ENCODE results near the gene RORB.

The RORB gene

DNA sequence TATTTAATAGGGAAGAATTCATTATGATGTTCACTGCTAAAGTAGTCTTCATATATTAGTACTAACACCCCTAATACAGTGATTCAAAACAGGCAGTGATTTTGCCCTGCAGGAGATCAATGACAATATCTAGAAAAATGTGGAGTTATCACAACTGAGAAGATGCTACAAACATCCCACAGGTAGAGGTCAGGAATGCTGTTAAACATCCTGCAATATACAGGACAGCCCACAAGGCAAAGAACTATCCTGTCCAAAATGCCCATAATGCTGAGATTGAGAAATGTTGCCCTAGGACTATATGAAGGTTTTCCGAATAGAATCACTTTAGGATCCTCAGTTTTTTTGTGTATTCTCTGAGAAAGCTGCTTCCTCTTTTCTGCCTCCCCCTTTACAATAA is 15.3 kb downstream of the RORB start:
- no peak overlapping the region for H2BK15ac ChIP-seq (ENCODE audit: low read length)
- H3K23ac ChIP-seq (ENCODE audit: low read depth, low read length, poor library complexity): no peak overlapping the region
- H3K9me3 ChIP-seq (replicated peaks in 1 of 2; ENCODE audit: control insufficient read depth in 2 of 2, insufficient read depth in 1 of 2, low read depth in 1 of 2, low read length in 2 of 2): no peaks in the 10 kb centered on the region
- no peak overlapping the region for H4K8ac ChIP-seq (ENCODE audit: low read depth, low read length)
- no peak overlapping the region for H3K14ac ChIP-seq (ENCODE audit: low read length)
- no CpG with 5 or more reads among the region's 1 CpG for WGBS, 2 donors (ENCODE audit: extremely low coverage in 2 of 2, insufficient read length in 2 of 2, insufficient replicate concordance in 1 of 2)
- H3K18ac ChIP-seq (ENCODE audit: low read length): no peak overlapping the region
- H2AK5ac ChIP-seq (ENCODE audit: low read depth, low read length): no peak overlapping the region
- H3K9ac ChIP-seq (ENCODE audit: low read depth, low read length, poor library complexity): no peak overlapping the region
- H4K91ac ChIP-seq (ENCODE audit: low read depth, low read length, poor library complexity): no peak overlapping the region
- no peak overlapping the region for H2BK5ac ChIP-seq (ENCODE audit: low read length)
- no peak overlapping the region for H3K4ac ChIP-seq (ENCODE audit: low read length)
- H3K27me3 ChIP-seq (ENCODE audit: control insufficient read depth in 3 of 3, insufficient read depth in 3 of 3, low read depth in 1 of 3, low read length in 3 of 3): no peaks in the 10 kb centered on the region
- H3K79me1 ChIP-seq (ENCODE audit: low read depth, low read length): no peaks in the 10 kb centered on the region
- no peak overlapping the region for H3K4me3 ChIP-seq (ENCODE audit: low read length in 2 of 2)
- no peak overlapping the region for H3K27ac ChIP-seq (replicated peaks; ENCODE audit: low read length)
- no peak overlapping the region for H2AFZ ChIP-seq (ENCODE audit: low read length)
- no peak overlapping the region for H3K4me2 ChIP-seq (ENCODE audit: insufficient read depth, low read length, poor library complexity, severe bottlenecking)
- H2BK120ac ChIP-seq (ENCODE audit: low read depth, low read length): no peak overlapping the region
- DNase-seq (ENCODE audit: low spot score): no peak
- no peaks in the 10 kb centered on the region for H3K4me1 ChIP-seq (ENCODE audit: control insufficient read depth in 2 of 2, insufficient read depth in 1 of 2, low read depth in 1 of 2, low read length in 2 of 2)
- H3K36me3 ChIP-seq (replicated peaks in 1 of 2; ENCODE audit: control insufficient read depth in 2 of 2, insufficient read depth in 2 of 2, low read length in 2 of 2): no peaks in the 10 kb centered on the region
- no peak overlapping the region for H2BK12ac ChIP-seq (ENCODE audit: low read length)

GRCh38 chr9:74513221-74513620 is 16.1 kb downstream of the RORB start:
- Histone ChIP-seq H2AK5ac (ENCODE audit: low read depth, low read length) (no peak overlapping the region), H3K27me3 (ENCODE audit: control insufficient read depth in 3 of 3, insufficient read depth in 3 of 3, low read depth in 1 of 3, low read length in 3 of 3) (no peaks in the 10 kb centered on the region), H3K23ac (ENCODE audit: low read depth, low read length, poor library complexity) (no peak overlapping the region), H3K9ac (ENCODE audit: low read depth, low read length, poor library complexity) (no peak overlapping the region), H3K36me3 (replicated peaks in 1 of 2; ENCODE audit: control insufficient read depth in 2 of 2, insufficient read depth in 2 of 2, low read length in 2 of 2) (no peaks in the 10 kb centered on the region), H2BK15ac (ENCODE audit: low read length) (no peak overlapping the region), H3K4me2 (ENCODE audit: insufficient read depth, low read length, poor library complexity, severe bottlenecking) (no peak overlapping the region), H3K4me3 (ENCODE audit: low read length in 2 of 2) (no peak overlapping the region), H3K14ac (ENCODE audit: low read length) (no peak overlapping the region), H2BK5ac (ENCODE audit: low read length) (no peak overlapping the region), H4K8ac (ENCODE audit: low read depth, low read length) (no peak overlapping the region), H3K9me3 (replicated peaks in 1 of 2; ENCODE audit: control insufficient read depth in 2 of 2, insufficient read depth in 1 of 2, low read depth in 1 of 2, low read length in 2 of 2) (no peaks in the 10 kb centered on the region), H2BK120ac (ENCODE audit: low read depth, low read length) (no peak overlapping the region), H3K4me1 (ENCODE audit: control insufficient read depth in 2 of 2, insufficient read depth in 1 of 2, low read depth in 1 of 2, low read length in 2 of 2) (no peaks in the 10 kb centered on the region), H3K4ac (ENCODE audit: low read length) (no peak overlapping the region), H3K79me1 (ENCODE audit: low read depth, low read length) (no peaks in the 10 kb centered on the region), H2BK12ac (ENCODE audit: low read length) (no peak overlapping the region), H2AFZ (ENCODE audit: low read length) (no peak overlapping the region), H4K91ac (ENCODE audit: low read depth, low read length, poor library complexity) (no peak overlapping the region), H3K27ac (replicated peaks; ENCODE audit: low read length) (no peak overlapping the region), H3K18ac (ENCODE audit: low read length) (no peak overlapping the region)
- DNase-seq (ENCODE audit: low spot score): no peak
- WGBS, 2 donors (ENCODE audit: extremely low coverage in 2 of 2, insufficient read length in 2 of 2, insufficient replicate concordance in 1 of 2): no CpG with 5 or more reads among the region's 4 CpGs

DNA sequence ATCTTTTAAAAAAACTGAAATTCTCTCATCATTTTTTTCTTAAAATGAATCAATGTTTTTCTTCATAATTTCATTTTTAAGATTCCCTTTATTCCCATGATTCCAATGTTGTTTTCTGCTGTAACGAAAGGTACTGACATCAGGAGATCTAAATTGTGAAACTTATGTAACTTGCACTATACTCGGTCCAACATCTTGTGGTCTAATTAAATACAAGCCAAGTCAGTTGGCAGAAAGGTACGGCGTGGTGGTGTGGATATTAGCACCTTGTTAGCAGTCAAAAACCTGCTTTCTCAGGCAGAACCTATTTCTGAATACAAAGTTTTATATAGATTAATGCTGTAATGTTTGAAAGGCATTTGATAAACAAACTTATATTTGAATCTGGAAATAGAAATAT is 20.1 kb downstream of the RORB start:
- Histone ChIP-seq H3K14ac (ENCODE audit: low read length) (no peak overlapping the region), H3K36me3 (replicated peaks in 1 of 2; ENCODE audit: control insufficient read depth in 2 of 2, insufficient read depth in 2 of 2, low read length in 2 of 2) (no peaks in the 10 kb centered on the region), H2BK15ac (ENCODE audit: low read length) (no peak overlapping the region), H2AK5ac (ENCODE audit: low read depth, low read length) (no peak overlapping the region), H3K18ac (ENCODE audit: low read length) (no peak overlapping the region), H3K23ac (ENCODE audit: low read depth, low read length, poor library complexity) (no peak overlapping the region), H3K9me3 (replicated peaks in 1 of 2; ENCODE audit: control insufficient read depth in 2 of 2, insufficient read depth in 1 of 2, low read depth in 1 of 2, low read length in 2 of 2) (no peaks in the 10 kb centered on the region), H3K27me3 (ENCODE audit: control insufficient read depth in 3 of 3, insufficient read depth in 3 of 3, low read depth in 1 of 3, low read length in 3 of 3) (no peaks in the 10 kb centered on the region), H3K4ac (ENCODE audit: low read length) (no peak overlapping the region), H3K4me2 (ENCODE audit: insufficient read depth, low read length, poor library complexity, severe bottlenecking) (no peak overlapping the region), H3K4me1 (ENCODE audit: control insufficient read depth in 2 of 2, insufficient read depth in 1 of 2, low read depth in 1 of 2, low read length in 2 of 2) (peaks cover 0 to 3% of the 10 kb centered on the region in 2 donors), H2BK120ac (ENCODE audit: low read depth, low read length) (no peak overlapping the region), H3K4me3 (ENCODE audit: low read length in 2 of 2) (no peak overlapping the region), H4K91ac (ENCODE audit: low read depth, low read length, poor library complexity) (no peak overlapping the region), H3K9ac (ENCODE audit: low read depth, low read length, poor library complexity) (no peak overlapping the region), H2AFZ (ENCODE audit: low read length) (no peak overlapping the region), H3K79me1 (ENCODE audit: low read depth, low read length) (no peaks in the 10 kb centered on the region), H4K8ac (ENCODE audit: low read depth, low read length) (no peak overlapping the region), H3K27ac (replicated peaks; ENCODE audit: low read length) (no peak overlapping the region), H2BK12ac (ENCODE audit: low read length) (no peak overlapping the region), H2BK5ac (ENCODE audit: low read length) (no peak overlapping the region)
- DNase-seq (ENCODE audit: low spot score): no peak
- WGBS, 2 donors (ENCODE audit: extremely low coverage in 2 of 2, insufficient read length in 2 of 2, insufficient replicate concordance in 1 of 2): no CpG with 5 or more reads among the region's 4 CpGs

GRCh38 chr9:74519419-74519818 is 22.3 kb downstream of the RORB start:
- Histone ChIP-seq H3K4me3 (ENCODE audit: low read length in 2 of 2) (no peak overlapping the region), H4K8ac (ENCODE audit: low read depth, low read length) (no peak overlapping the region), H3K4ac (ENCODE audit: low read length) (no peak overlapping the region), H2BK15ac (ENCODE audit: low read length) (no peak overlapping the region), H3K9ac (ENCODE audit: low read depth, low read length, poor library complexity) (no peak overlapping the region), H2BK120ac (ENCODE audit: low read depth, low read length) (no peak overlapping the region), H3K18ac (ENCODE audit: low read length) (no peak overlapping the region), H3K23ac (ENCODE audit: low read depth, low read length, poor library complexity) (no peak overlapping the region), H3K4me2 (ENCODE audit: insufficient read depth, low read length, poor library complexity, severe bottlenecking) (no peak overlapping the region), H2BK12ac (ENCODE audit: low read length) (no peak overlapping the region), H3K14ac (ENCODE audit: low read length) (no peak overlapping the region), H3K27me3 (ENCODE audit: control insufficient read depth in 3 of 3, insufficient read depth in 3 of 3, low read depth in 1 of 3, low read length in 3 of 3) (no peaks in the 10 kb centered on the region), H3K9me3 (replicated peaks in 1 of 2; ENCODE audit: control insufficient read depth in 2 of 2, insufficient read depth in 1 of 2, low read depth in 1 of 2, low read length in 2 of 2) (no peaks in the 10 kb centered on the region), H3K27ac (replicated peaks; ENCODE audit: low read length) (no peak overlapping the region), H3K36me3 (replicated peaks in 1 of 2; ENCODE audit: control insufficient read depth in 2 of 2, insufficient read depth in 2 of 2, low read length in 2 of 2) (no peaks in the 10 kb centered on the region), H2AFZ (ENCODE audit: low read length) (no peak overlapping the region), H3K4me1 (ENCODE audit: control insufficient read depth in 2 of 2, insufficient read depth in 1 of 2, low read depth in 1 of 2, low read length in 2 of 2) (peaks cover 0 to 3% of the 10 kb centered on the region in 2 donors), H2BK5ac (ENCODE audit: low read length) (no peak overlapping the region), H3K79me1 (ENCODE audit: low read depth, low read length) (no peaks in the 10 kb centered on the region), H4K91ac (ENCODE audit: low read depth, low read length, poor library complexity) (no peak overlapping the region), H2AK5ac (ENCODE audit: low read depth, low read length) (no peak overlapping the region)
- no CpG with 5 or more reads among the region's 9 CpGs for WGBS, 2 donors (ENCODE audit: extremely low coverage in 2 of 2, insufficient read length in 2 of 2, insufficient replicate concordance in 1 of 2)
- DNase-seq (ENCODE audit: low spot score): no peak
